K562 (cell line): ENCODE measurements around the gene LACTB. TPM values are rescaled to one million over a fixed set of nuclear protein-coding genes. Genes with fewer than 3 reads are reported as not detected.

ENCODE experiments used
- ATAC-seq: fragments of 200-7000 bp; cut with Tn5 transposase; 3 replicates; pipeline ENCODE4 v1.9.1; 2020; ENCODE audit warnings: moderate library complexity
- BruUV-seq: library from RNA; stranded (reverse); fragments of 400-500 nt; replicated peaks from 2 replicates; lab custom pipeline; 2021; lab: Mats Ljungman, UMichigan
- CTCF ChIA-PET: fragments of 300-600 bp; formaldehyde crosslinking; extraction: SDS; loops from one replicate; lab custom pipeline; 2021; ENCODE audit warnings: low intra/inter-chr PET ratio; lab: Yijun Ruan, JAX
- POLR2A ChIA-PET: fragments of 300-600, 350-650 bp; sonication (Branson Sonifier 250); formaldehyde crosslinking; extraction: SDS; loops from one replicate; lab custom pipeline; 2021; ENCODE audit warnings: antibody characterized with exemption, inconsistent platforms; lab: Yijun Ruan, JAX
- DNase-seq, 4 experiments: peaks; one replicate each; pipeline versions ENCODE4 v3.0.0 to v3.0.0-alpha.2; 2011 to 2018; ENCODE audit warnings: low spot score in 3 of 4, mixed read lengths in 3 of 4; ENCODE audit errors: extremely low read depth in 1 of 4
- FAIRE-seq: peaks from 2 replicates; lab custom pipeline; 2011; peaks lifted over from hg19 to GRCh38; lab: Jason Lieb, UNC
- H2AFZ ChIP-seq: 2 replicates; pipeline ENCODE4 v1.6.0; 2011; ENCODE audit warnings: low read depth, low read length, control low read depth, inconsistent platforms
- H3K27ac ChIP-seq: fragments of 200-600 bp; 3 replicates; pipeline ENCODE4 v1.8.0; 2011; ENCODE audit warnings: low read depth, mild to moderate bottlenecking, control low read depth, inconsistent platforms, low read length, moderate library complexity, mixed read lengths; ENCODE audit errors: extremely low read depth
- H3K27me3 ChIP-seq, 2 experiments: fragments of 300-600 bp in 1 of 2; 2 replicates in 1 of 2; 3 replicates in 1 of 2; pipeline versions ENCODE4 v1.6.0 to v1.8.0; 2011; ENCODE audit warnings: inconsistent platforms in 2 of 2, low read length in 2 of 2, mild to moderate bottlenecking in 1 of 2, mixed read lengths in 1 of 2, moderate library complexity in 1 of 2; ENCODE audit not compliant: control insufficient read depth in 2 of 2, insufficient read depth in 2 of 2
- H3K36me3 ChIP-seq: fragments of 300-600 bp; 3 replicates; pipeline ENCODE4 v1.8.0; 2011; ENCODE audit warnings: mild to moderate bottlenecking, low read length, inconsistent platforms; ENCODE audit not compliant: control insufficient read depth, insufficient read depth
- H3K4me1 ChIP-seq, 2 experiments: fragments of 200-600 bp in 1 of 2; replicated peaks in 1 of 2; 2 replicates in 1 of 2; 3 replicates in 1 of 2; pipeline versions ENCODE4 v1.5.1 to v1.8.0; 2011; ENCODE audit warnings: inconsistent platforms in 2 of 2, low read length in 2 of 2, mild to moderate bottlenecking in 1 of 2, mixed read lengths in 1 of 2, moderate library complexity in 1 of 2; ENCODE audit not compliant: control insufficient read depth in 2 of 2, insufficient read depth in 2 of 2
- H3K4me2 ChIP-seq: 2 replicates; pipeline ENCODE4 v1.6.1; 2011; ENCODE audit warnings: low read length, control low read depth, inconsistent platforms, mixed read lengths; ENCODE audit not compliant: insufficient read depth
- H3K4me3 ChIP-seq: fragments of 200-600 bp; sonication (generic), shearing (Covaris generic); 2 replicates; pipeline ENCODE4 v1.5.1; 2016; ENCODE audit warnings: control low read depth, inconsistent platforms
- H3K79me2 ChIP-seq: fragments of 200-600 bp; 3 replicates; pipeline ENCODE4 v1.8.0; 2011; ENCODE audit warnings: low read length, inconsistent platforms; ENCODE audit not compliant: control insufficient read depth, insufficient read depth
- H3K9ac ChIP-seq, 2 experiments: 2 replicates each; pipeline versions ENCODE4 v1.6.0 to v1.6.1; 2011; ENCODE audit warnings: low read depth in 2 of 2, low read length in 2 of 2, control low read depth in 1 of 2, inconsistent platforms in 1 of 2, mild to moderate bottlenecking in 1 of 2, mixed read lengths in 1 of 2; ENCODE audit not compliant: insufficient read depth in 1 of 2
- H3K9me1 ChIP-seq: one replicate; pipeline ENCODE4 v1.6.0; 2011; ENCODE audit warnings: inconsistent platforms, mild to moderate bottlenecking, low read length, moderate library complexity; ENCODE audit not compliant: control insufficient read depth, insufficient read depth
- H3K9me3 ChIP-seq: replicated peaks from 2 replicates; pipeline ENCODE4 v1.5.1; 2011; ENCODE audit warnings: low read depth, low read length, inconsistent platforms; ENCODE audit not compliant: control insufficient read depth, insufficient read depth
- H4K20me1 ChIP-seq: replicated peaks from 2 replicates; pipeline ENCODE4 v1.6.1; 2011; ENCODE audit warnings: low read length, inconsistent platforms, mixed read lengths; ENCODE audit not compliant: control insufficient read depth, insufficient read depth
- GATAD2B ChIP-seq: fragments of 450-650 bp; IDR thresholded peaks from 2 replicates; pipeline ENCODE4 v1.6.1; 2017; ENCODE audit warnings: mild to moderate bottlenecking, borderline replicate concordance
- KLF13 ChIP-seq: fragments of 450-650 bp; IDR thresholded peaks from 2 replicates; pipeline ENCODE4 v1.6.1; 2016; ENCODE audit warnings: missing genetic modification characterization, low read depth, mild to moderate bottlenecking, missing compliant biosample characterization, moderate library complexity, borderline replicate concordance
- TOE1 ChIP-seq, 2 experiments: fragments of 450-650 bp in 1 of 2; sonication (generic) in 1 of 2; formaldehyde crosslinking in 1 of 2; IDR thresholded peaks; 2 replicates each; pipeline versions ENCODE4 v1.7.1 to v1.8.0; 2016 to 2022; ENCODE audit warnings: borderline replicate concordance in 2 of 2, mild to moderate bottlenecking in 2 of 2, antibody characterized with exemption in 1 of 2, inconsistent platforms in 1 of 2, low read depth in 1 of 2, missing genetic modification reagents in 1 of 2, moderate library complexity in 1 of 2
- ZNF12 ChIP-seq: sonication (generic); formaldehyde crosslinking; IDR thresholded peaks from 2 replicates; pipeline ENCODE4 v1.4.0; 2020; ENCODE audit warnings: mild to moderate bottlenecking, missing genetic modification reagents
- WGBS: fragments of 100-300 bp; shearing (Covaris generic); methylation state at CpG from one replicate; pipeline ENCODE4 v1.1.6; 2016; ENCODE audit warnings: low coverage, mixed read lengths; ENCODE audit not compliant: insufficient coverage; ENCODE audit errors: missing lambda C conversion rate; 5-methylcytosine and 5-hydroxymethylcytosine counted together
- in situ Hi-C: fragments of 300-500 bp; cut with MboI; formaldehyde crosslinking; loops from 4 replicates; pipeline ENCODE4 v1.15.0; 2018; ENCODE audit warnings: inconsistent platforms, mixed read lengths
- intact Hi-C: fragments of 100-400 bp; cut with micrococcal nuclease; formaldehyde crosslinking; loops from 2 replicates; pipeline ENCODE4 v1.14.2; 2022
- polyA plus RNA-seq, 8 experiments: library from polyadenylated mRNA; depleted of rRNA in 4 of 8; stranded (reverse) in 5 of 8; unstranded in 3 of 8; fragments of >200 nt; fragmentation: Nextera tagmentation in 2 of 8; fragmentation: Illumina TruSeq in 1 of 8; extraction: Ambion mirVana in 2 of 8; extraction: Trizol in 1 of 8; gene quantifications; 2 replicates each; pipeline versions ENCODE4 v1.2.1 to v1.2.3, GENCODE V29; 2011 to 2014; ENCODE audit warnings: inconsistent platforms in 1 of 8, missing spikeins in 1 of 8
- total RNA-seq, 7 experiments: library from RNA; depleted of rRNA in 6 of 7; stranded (reverse); fragments of >200 nt in 6 of 7; fragmentation: Illumina TruSeq in 2 of 7; extraction: Trizol in 2 of 7; gene quantifications; 2 replicates each; pipeline versions ENCODE4 v1.2.1 to v1.2.3, GENCODE V29; 2011 to 2021; ENCODE audit warnings: low replicate concordance in 1 of 7

Gene LACTB
- total and polyA plus RNA-seq, 9 of the 15 experiments (the other 6 are each of a cell fraction or from before 2014, with no cell fraction given): 3.1 to 15.5 (median 9.8) TPM

DNA sequence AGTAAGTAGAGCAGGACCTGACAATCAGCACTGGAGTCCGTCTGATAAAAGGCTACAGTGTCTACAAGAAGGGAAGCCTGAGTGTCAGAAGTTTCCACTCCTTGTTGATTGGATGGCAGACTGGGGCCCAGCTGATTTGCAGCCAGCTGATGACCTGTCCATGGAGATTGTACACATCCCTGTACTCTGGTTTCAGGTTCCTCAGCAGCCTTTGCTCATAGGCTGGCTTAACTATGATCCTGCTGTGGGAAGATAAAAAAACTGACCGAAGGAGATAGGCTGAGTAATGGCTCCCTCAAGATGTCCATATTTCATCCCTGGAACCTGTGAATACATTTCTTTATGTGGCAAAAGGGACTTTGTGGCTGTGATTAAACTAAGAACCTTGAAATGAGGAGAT is 11.7 kb upstream of the LACTB start (continued):
- TF ChIP-seq KLF13 (tag): no peak

DNA sequence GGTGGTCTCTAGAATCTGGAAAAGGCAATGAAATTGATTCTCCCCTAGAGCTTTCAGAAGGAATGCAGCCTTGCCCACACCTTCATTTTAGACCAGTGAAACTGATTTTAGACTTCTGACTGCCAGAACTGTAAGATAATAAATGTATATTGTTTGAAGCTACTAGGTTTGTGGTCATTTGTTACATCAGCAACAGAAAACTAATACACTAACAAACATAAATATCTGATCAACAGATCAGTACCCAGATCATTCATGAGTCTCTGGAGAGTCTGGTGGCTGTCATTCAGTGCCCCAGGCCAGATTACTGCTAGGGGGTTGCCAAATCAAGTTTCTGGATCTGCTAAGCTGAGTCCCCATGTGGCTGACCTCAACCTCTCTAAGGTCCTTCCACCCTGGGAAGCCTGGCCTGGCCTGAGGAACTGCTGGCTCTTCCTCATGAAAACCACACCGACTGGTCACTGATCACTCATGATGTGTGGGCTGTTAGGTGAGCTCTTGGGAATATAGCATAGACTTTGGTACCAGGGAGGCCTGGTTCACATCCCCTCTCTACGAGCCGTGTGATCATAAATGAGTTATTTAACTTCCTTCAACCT is 11.1 kb upstream of the LACTB start:
- no peaks in the 10 kb centered on the region for H3K79me2 ChIP-seq
- H3K4me3 ChIP-seq: no peak overlapping the region
- in situ Hi-C loops: no loop called here
- DNase-seq (no peak), FAIRE-seq (no peak), ATAC-seq (peak; percentile 19; the same call in 2 of the 3 replicates)
- H3K36me3 ChIP-seq: no peaks in the 10 kb centered on the region
- no peak overlapping the region for H3K9ac ChIP-seq
- peaks cover 5% of the 10 kb centered on the region for H3K9me3 ChIP-seq
- peaks cover 0 to 30% of the 10 kb centered on the region in 2 experiments; a peak in 4 of 5 replicates for H3K4me1 ChIP-seq
- 70% methylated on average over 3 of the region's 3 CpGs for WGBS
- H3K4me2 ChIP-seq: no peak overlapping the region; the same call in 1 of the 2 replicates
- intact Hi-C loops: loop anchor here (5.0 kb wide), 1 partner anchor 47 kb away; the partner anchor contains the start of gene RPS27L
- H4K20me1 ChIP-seq: no peaks in the 10 kb centered on the region
- CTCF ChIA-PET: no interaction called here
- BruUV-seq: no TSS peak
- no peak overlapping the region for H3K27ac ChIP-seq
- peak overlapping the region; percentile 48; the same call in 1 of the 2 replicates for H2AFZ ChIP-seq
- POLR2A ChIA-PET: interaction anchor here (0.6 to 1.3 kb wide), 3 partner anchors 14 to 582 kb away, joined by 3 read pairs; no protein-coding TSS in a partner anchor
- H3K9me1 ChIP-seq: no peaks in the 10 kb centered on the region
- no peak for TF ChIP-seq GATAD2B
- TF ChIP-seq TOE1 (IDR thresholded peaks at IDR 0.05; ENCODE audit: borderline replicate concordance): no peak
- no peak for TF ChIP-seq TOE1 (CRISPR knock-in tag; IDR thresholded peaks at IDR 0.05; ENCODE audit: borderline replicate concordance, low read depth)
- TF ChIP-seq ZNF12 (CRISPR knock-in tag): peak; percentile 75; the same call in 1 of the 2 replicates
- H3K27me3 ChIP-seq: no peaks in the 10 kb centered on the region
